Measurements from ENCODE around the gene BTNL9. TPM values are rescaled to one million over a fixed set of nuclear protein-coding genes. Genes with fewer than 3 reads are reported as not detected.
"Not testable (repeated sequence)": the region's sequence is repeated elsewhere in the genome, so short reads cannot be mapped to it uniquely, and the experiment has no call there.

Gene BTNL9
- total RNA-seq, 1 donor from 2014 or later, result not detected

DNA sequence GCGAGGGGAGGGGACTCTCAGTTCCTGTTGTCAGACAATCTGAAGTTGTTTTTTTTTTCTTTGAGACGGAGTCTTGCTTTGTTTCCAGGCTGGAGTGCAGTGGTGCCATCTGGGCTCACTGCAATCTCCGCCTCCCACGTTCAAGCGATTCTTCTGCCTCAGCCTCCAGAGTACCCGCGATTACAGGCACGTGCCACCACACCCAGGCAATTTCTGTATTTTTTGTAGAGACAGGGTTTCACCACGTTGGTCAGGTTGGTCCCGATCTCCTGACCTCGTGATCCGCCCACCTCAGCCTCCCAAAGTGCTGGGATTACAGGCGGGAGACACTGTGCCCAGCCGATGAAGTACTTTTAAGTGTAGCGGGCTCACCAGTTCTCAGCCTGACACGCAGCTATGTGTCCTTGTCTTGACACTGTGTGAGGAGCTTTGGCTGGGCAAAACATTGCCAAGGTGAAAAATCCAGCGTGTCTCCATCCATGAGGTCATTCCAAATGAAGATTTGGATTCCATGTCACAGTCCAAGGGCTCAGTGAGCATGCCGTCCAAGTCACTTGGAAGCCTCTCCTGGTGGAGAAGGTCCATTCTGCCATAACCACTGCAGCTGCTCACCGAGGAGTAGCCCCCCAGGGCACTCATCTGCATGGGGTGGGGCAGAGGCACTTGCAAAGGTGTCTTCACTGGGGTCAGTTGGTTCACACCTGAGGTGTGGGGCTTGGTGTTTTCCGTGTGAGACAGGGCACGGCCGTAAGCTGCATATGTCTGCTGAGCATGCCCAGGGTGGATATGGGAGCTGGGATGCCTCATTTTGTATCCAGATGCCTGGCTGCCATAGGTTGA is 58.9 kb downstream of the BTNL9 start:
- no peak for DNase-seq (ENCODE audit: low read depth)

DNA sequence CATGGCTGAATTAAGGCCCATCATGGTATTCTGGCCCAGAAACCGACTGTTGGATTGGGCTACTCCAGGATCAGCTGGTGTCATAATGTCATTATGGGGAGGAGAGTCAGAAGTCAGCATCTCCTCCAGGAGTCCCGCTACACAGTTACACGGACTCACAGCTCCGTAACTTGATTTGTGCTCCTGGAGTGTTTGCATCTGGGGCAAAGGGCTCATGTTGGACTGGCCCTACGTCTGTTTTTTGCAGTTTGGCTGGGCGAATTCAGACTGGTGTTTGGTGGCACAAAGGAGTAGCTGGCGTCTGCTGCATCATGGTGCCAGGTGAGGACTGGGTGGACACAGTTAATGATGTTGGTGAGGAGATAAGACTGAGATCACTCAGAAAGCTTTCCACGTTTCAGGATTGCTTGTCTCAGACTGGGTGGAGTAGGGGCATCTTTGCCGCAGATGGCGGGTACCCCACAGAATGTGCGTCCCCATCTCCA is 59.6 kb downstream of the BTNL9 start:
- no peak for DNase-seq (ENCODE audit: low read depth)

DNA sequence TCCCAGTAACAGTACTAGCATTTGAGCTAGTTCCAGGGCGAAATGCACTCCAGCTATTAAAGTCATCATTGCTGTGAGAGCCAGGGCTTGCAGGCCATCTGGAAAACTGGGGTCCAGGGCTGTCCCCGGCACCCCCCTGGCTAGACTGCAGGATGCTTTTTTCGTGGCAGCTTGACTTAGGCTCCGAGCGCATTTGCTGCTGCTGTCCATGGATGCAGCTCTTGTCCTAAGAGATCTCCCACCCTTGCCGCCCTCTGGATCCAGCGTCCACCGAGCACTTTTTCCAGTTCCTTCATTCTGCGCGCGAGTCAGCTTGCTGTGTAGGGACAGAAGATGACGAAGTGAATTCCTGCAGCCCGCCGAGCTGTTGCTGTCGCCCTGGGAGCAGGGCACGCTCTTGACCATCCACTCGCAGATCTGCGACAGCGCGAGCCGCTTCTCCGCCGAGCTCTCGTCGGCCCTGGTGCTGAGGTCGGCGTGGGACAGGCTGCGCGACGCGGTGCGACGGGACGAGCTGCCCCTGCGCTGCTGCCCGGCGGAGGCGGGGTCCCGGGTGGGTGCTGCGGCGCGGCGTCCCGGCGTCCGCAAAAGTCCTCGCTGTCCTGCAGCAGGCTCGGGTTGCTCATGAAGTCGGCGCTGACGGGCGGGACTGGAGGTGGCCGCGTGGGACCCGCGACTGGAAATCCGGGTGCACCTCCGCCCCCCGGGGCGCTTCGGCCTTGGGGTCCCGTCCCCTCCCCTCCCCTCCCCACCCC is 60.2 kb downstream of the BTNL9 start:
- DNase-seq (ENCODE audit: low read depth), result no peak

DNA sequence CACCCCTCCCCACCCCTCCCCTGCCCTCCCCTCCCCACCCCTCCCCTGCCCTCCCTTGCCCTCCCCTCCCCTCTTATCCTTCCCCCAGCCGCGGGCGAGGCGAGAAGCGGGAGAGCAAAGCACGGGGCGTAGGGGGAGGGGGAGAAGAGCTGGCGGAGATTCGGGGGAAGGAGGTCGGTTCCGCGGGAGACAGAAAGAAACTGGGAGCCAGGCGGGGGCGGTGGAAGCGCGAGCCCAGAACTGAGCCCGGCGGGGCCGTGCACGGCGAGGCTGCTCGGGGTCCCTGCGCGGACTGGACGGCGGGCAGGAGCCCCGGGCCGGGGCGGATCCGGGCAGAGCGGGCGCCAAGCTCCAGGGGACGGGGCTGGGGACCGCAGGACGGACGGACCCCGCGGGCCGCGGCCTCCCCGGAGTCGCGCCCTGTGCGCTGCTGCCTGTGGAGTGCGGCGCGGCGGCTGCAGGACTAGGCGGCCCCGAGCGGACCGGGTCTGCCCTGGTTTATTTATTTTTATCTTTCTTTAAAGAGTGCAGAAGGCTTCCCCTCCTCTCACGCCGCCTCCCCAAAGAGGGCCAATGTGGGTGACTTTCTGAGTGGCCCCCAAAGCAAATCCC is 61.1 kb downstream of the BTNL9 start:
- DNase-seq (ENCODE audit: low read depth), result not testable (repeated sequence)

DNA sequence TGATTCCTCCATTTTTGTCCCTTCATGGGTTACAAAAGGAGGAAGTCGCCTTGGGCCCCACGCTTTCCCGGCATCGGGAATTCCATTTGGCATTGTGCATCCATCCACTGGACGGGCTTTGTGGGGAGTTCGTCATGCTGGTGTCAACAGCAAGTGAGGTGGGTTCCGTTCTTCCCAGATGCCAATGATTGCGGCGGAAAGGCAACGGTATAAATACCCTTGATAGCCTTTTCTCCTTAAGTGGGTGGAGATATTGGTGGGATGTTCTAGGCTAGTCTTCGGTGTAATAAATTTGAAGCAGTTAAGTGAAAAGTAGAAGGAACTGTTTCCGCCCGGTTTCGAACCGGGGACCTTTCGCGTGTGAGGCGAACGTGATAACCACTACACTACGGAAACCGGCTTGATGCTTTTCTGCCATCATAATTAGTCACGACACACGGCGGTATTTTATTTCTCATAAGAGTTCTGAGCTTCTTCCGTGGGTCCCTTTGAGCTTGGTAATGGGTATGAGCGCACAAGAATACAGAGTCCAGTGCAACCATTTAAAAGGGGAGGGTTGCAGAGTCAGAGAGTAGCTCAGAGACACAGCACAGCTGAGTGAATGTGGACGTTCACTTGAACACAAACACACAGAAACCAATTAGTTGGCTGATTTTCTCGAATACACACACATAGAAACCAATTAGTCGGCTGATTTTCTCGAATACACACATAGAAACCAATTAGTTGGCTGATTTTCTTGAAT is 62.0 kb downstream of the BTNL9 start:
- DNase-seq (ENCODE audit: low read depth), result not testable (repeated sequence)

DNA sequence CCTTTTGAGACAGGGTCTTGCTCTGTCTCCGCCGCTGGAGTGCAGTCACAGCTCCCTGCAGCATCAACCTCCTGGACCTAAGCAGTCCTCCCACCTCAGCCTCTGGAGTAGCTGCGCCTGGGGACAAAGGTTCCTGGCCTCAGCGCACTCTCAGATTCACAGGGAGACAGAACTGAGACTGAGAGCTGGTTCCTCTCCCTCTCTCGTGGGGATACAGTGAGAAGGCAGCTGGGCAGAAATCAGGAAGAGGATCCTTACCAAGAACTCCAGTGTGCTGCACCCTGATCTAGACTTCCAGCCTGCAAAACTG is 64.1 kb downstream of the BTNL9 start:
- DNase-seq (ENCODE audit: low read depth), result not testable (repeated sequence)

DNA sequence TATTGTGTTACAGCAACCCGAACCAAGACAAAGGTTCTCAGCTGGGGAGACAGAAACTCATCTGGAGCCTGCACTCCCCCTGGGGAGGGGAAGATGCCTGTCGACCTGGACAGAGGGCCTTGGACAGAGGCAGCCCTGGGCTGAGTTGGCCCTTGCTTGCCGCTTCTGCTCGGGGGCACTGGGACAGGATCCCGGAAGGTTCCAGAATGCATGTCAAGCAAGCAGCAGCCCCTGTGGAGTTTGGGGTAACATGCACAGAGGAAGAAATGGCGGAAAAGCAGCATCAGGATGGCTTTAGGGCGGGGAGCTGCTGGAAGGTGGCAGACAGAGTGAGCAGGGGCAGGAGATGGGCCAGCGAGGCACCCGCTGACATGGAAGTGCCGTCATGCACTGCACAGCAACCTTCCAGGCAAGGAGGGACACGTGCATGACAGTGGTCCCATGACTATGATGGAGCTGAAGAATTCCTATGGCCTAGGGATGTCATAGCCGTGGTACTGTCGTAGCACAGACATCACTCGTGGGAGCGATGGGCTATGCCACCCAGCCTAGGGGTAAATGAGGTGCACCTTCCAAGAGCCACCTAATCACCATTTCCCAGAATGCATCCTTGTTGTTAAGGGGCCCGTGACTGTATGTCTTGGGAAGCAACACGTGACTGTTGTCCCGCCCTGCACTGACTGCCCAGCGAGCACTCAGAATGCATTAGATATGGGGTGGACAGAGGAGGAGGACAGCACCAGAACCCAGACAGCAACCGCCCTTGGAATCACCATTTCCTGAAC is 64.7 kb downstream of the BTNL9 start:
- not testable (repeated sequence) for DNase-seq (ENCODE audit: low read depth)

DNA sequence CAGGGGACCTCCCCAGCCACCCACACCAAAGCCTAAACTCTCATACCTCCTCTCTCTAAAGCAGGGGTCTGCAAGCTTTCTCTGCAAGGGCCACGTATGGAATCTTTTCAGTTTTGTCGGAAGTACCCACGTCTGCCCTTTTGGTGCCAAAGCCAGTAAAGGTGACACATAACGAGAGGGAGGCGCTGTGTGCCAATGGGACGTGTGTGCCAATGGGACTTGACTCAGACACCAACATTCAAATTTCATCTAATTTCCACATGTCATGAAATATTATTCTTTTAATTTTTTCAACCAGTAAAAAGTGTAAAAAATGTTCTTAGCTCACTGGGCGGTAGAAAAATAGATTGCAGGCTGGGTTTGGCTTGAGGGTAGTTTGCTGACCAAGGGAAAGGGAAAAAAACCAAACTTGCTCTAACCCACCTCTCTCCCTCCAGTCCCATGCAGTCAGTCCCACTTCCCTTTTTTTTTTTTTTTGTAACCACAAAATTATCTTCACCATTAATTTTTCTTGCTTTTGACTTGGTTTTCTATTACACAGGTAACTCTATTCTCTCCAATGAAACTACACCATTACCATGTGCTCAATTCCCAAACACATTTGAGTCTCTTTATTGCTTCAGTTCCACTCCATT is 65.4 kb downstream of the BTNL9 start:
- DNase-seq (ENCODE audit: low read depth), result no peak

DNA sequence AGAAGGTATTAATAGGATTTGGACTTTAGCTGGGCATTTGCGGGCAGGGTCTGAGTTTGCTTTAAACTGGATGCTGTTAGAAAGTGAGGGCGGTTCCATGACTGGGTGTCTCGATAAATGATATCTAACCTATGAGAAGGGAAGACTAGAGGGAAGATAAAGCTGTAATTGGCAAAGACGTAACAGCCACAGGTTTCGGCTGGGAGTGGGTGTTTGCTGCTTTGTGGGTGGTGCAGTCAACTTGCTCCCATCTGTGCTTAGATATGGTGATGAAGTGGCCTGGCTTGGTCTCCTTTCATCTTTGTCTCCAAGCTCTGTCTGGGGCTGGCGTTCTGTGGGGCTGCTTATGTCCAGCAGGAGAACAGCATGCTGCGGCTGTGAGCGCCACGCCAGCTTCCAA is 67.6 kb downstream of the BTNL9 start:
- DNase-seq (ENCODE audit: low read depth), result no peak

DNA sequence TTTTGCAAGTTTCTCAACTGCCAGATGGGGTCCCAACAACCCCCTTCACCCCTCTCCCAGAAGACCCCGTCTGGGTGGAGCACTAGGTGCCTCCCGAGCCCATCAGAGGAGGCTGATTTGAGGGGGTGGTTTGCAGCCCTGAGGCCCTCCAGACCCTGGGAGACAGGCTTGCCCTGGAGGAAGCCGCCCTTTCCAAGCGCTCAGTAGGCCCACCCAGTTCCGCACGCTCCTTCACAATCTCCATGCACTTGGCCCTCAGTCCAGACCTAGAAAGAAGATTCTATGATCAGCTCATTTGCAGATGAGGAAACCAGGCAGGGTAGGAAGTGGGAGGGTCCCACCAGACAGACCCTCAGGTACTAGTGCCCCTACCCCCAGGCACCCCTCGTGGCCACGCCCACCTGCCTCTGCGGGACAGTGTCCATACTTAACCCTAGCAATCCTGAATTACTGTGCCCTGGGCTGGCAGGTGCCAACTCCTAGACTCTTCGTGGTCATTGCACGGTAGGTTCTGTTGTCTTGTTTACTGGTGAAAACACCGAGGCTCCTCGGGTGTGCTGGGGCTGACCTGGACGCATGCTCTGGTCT is 68.6 kb downstream of the BTNL9 start:
- DNase-seq (ENCODE audit: low read depth), result no peak

DNA sequence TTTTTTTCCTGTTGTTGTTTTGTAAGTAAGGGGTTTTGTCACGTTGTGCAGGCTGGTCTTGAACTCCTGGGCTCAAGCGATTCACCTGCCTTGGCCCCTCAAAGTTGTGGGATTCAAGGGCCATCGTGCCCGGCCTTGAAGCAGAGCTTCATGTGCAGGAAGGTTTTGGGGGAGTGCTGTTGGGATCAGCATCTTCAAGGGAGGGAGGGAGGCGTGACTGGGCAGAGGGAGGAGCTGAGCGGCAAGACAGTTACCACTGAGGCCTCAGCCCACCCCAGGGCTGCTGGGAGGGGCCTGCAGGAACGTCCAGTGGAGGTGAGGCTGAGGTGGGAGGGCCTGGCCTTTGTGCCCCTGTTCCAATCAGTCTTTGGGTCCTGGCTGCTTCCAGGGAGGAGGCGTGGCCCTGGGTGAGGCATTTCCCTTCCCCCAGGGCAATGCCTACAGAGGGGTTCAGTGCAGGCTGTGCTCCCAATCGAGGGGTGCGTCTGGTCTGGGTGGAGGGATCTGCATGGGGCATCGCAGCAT is 69.5 kb downstream of the BTNL9 start:
- DNase-seq (ENCODE audit: low read depth), result no peak

DNA sequence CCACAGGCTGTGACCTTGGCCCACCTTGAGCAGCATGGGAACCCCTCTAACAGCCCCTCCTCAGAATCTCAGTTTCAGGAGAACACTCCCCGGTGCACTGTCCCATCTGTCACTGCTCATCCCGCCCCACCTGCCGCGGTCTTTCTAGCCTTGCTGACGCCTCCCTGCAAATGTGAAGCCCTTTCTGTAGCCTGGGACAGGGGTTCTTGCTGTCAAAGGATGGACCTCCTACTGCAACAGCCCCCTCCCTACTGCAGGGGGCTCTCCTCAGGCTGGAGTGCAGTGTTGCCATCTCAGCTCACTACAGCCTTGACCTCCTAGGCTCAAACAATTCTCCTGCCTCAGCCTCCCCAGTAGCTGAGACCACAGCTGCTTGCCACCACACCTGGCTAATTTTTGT is 70.9 kb downstream of the BTNL9 start:
- DNase-seq (ENCODE audit: low read depth), result no peak

Small RNA genes within 50 kb of the gene (microRNA-seq; reads per million reads assigned to microRNA genes)
- gene MIR8089, result not detected

Other genes starting within 250 kb of the BTNL9 start
- 120 and 152 TPM in 2 replicates for gene MGAT1, start 237.5 kb upstream of the BTNL9 start, total RNA-seq
- gene ZFP62, start 179.0 kb upstream of the BTNL9 start, total RNA-seq, result 12.9 and 20.1 TPM in 2 replicates
- gene BTNL8, start 141.1 kb upstream of the BTNL9 start, total RNA-seq, result not detected in 2 replicates
- gene BTNL3, start 51.4 kb upstream of the BTNL9 start, total RNA-seq, result 0.21 TPM in 1 of 2 replicates, not detected in the other
- not detected in 2 replicates for gene OR2V1, start 90.9 kb downstream of the BTNL9 start, total RNA-seq
- gene OR2V2, start 107.3 kb downstream of the BTNL9 start, total RNA-seq, result not detected in 2 replicates
- 8.9 and 18.8 TPM in 2 replicates for gene TRIM7, start 164.9 kb downstream of the BTNL9 start, total RNA-seq
- 13.4 and 13.8 TPM in 2 replicates for gene TRIM41, start 183.0 kb downstream of the BTNL9 start, total RNA-seq
- gene RACK1, start 203.6 kb downstream of the BTNL9 start, total RNA-seq, result 2,741 and 2,769 TPM in 2 replicates
- gene TRIM52, start 220.9 kb downstream of the BTNL9 start, total RNA-seq, result 4.3 and 8.0 TPM in 2 replicates

All from myocyte (in vitro differentiated cells).